ENCODE measurements around the gene PLPPR5.

Gene PLPPR5

GRCh38 chr1:98969798-98970490 is 34.7 kb downstream of the PLPPR5 start:
- DNase-seq (ENCODE audit: low spot score) = no peak

- DNase-seq (ENCODE audit: low spot score) = no peak
Measured at GRCh38 chr1:98967122-98967521, 37.5 kb downstream of the PLPPR5 start.

- no peak for DNase-seq (ENCODE audit: low spot score)
Measured at GRCh38 chr1:98965394-98965793, 39.3 kb downstream of the PLPPR5 start.

GRCh38 chr1:98964198-98964597 is 40.5 kb downstream of the PLPPR5 start:
- no peak for DNase-seq (ENCODE audit: low spot score)

- DNase-seq (ENCODE audit: low spot score) = no peak
Measured at GRCh38 chr1:98963064-98963758, 41.5 kb downstream of the PLPPR5 start.

GRCh38 chr1:98962156-98962555 is 42.5 kb downstream of the PLPPR5 start:
- DNase-seq (ENCODE audit: low spot score) = no peak

- no peak for DNase-seq (ENCODE audit: low spot score)
Measured at GRCh38 chr1:98949621-98950020, 55.0 kb downstream of the PLPPR5 start.

GRCh38 chr1:98949166-98949565 is 55.5 kb downstream of the PLPPR5 start:
- no peak for DNase-seq (ENCODE audit: low spot score)

- no peak for DNase-seq (ENCODE audit: low spot score)
Measured at GRCh38 chr1:98947071-98947470, 57.6 kb downstream of the PLPPR5 start.

GRCh38 chr1:98940722-98941079 is 64.0 kb downstream of the PLPPR5 start:
- no peak for DNase-seq (ENCODE audit: low spot score)

GRCh38 chr1:98940069-98940721 is 64.5 kb downstream of the PLPPR5 start:
- no peak for DNase-seq (ENCODE audit: low spot score)

- DNase-seq (ENCODE audit: low spot score) = no peak
Measured at GRCh38 chr1:98939471-98939870, 65.2 kb downstream of the PLPPR5 start.

- DNase-seq (ENCODE audit: low spot score) = no peak
Measured at GRCh38 chr1:98937347-98937746, 67.3 kb downstream of the PLPPR5 start.

- DNase-seq (ENCODE audit: low spot score) = no peak
Measured at GRCh38 chr1:98932184-98932583, 72.5 kb downstream of the PLPPR5 start.

GRCh38 chr1:98931128-98931835 is 73.4 kb downstream of the PLPPR5 start:
- no peak for DNase-seq (ENCODE audit: low spot score)

- DNase-seq (ENCODE audit: low spot score) = no peak
Measured at GRCh38 chr1:98929437-98929836, 75.2 kb downstream of the PLPPR5 start.

- DNase-seq (ENCODE audit: low spot score) = no peak
Measured at GRCh38 chr1:98926597-98926996, 78.1 kb downstream of the PLPPR5 start.

- DNase-seq (ENCODE audit: low spot score) = no peak
Measured at GRCh38 chr1:98924977-98925376, 79.7 kb downstream of the PLPPR5 start.

- DNase-seq (ENCODE audit: low spot score) = no peak
Measured at GRCh38 chr1:98923667-98924066, 81.0 kb downstream of the PLPPR5 start.

GRCh38 chr1:98921817-98922216 is 82.8 kb downstream of the PLPPR5 start:
- no peak for DNase-seq (ENCODE audit: low spot score)

- DNase-seq (ENCODE audit: low spot score) = no peak
Measured at GRCh38 chr1:98920441-98921110, 84.1 kb downstream of the PLPPR5 start.

- DNase-seq (ENCODE audit: low spot score) = no peak
Measured at GRCh38 chr1:98919652-98920051, 85.0 kb downstream of the PLPPR5 start.
